ENCODE measurements around the gene GOSR2. TPM values are rescaled to one million over a fixed set of nuclear protein-coding genes. Genes with fewer than 3 reads are reported as not detected.
A peak's percentile ranks its signal among the peaks of the same experiment; 100 is the strongest.
"Not testable (repeated sequence)": the region's sequence is repeated elsewhere in the genome, so short reads cannot be mapped to it uniquely, and the experiment has no call there.

GOSR2 gene
- total and polyA plus RNA-seq, 9 of the 15 experiments (the other 6 are each of a cell fraction or from before 2014, with no cell fraction given): 32.7 to 96.3 (median 48.9) TPM

- TF ChIP-seq ZNF609 (CRISPR knock-in tag; IDR thresholded peaks at IDR 0.05; ENCODE audit: borderline replicate concordance): no peak
- TF ChIP-seq NFE2 (IDR thresholded peaks at IDR 0.05; ENCODE audit: low read depth): no peak
- no peak for TF ChIP-seq ZSCAN29 (IDR thresholded peaks at IDR 0.05)
- no peak for TF ChIP-seq CSDE1 (IDR thresholded peaks at IDR 0.05)
- no peak for TF ChIP-seq ZNF165 (CRISPR knock-in tag; IDR thresholded peaks at IDR 0.05; ENCODE audit: borderline replicate concordance)
Observed at GRCh38 chr17:46917516-46917915, 5.4 kb upstream of the GOSR2 start (continued).

- POLR2A ChIA-PET; CTCF ChIA-PET (ENCODE audit: low intra/inter-chr PET ratio); H3K9me1 ChIP-seq (ENCODE audit: control insufficient read depth, insufficient read depth, low read length); H3K4me2 ChIP-seq (ENCODE audit: insufficient read depth, low read length); H3K9ac ChIP-seq (ENCODE audit: insufficient read depth in 1 of 2, low read depth in 2 of 2, low read length in 2 of 2); H3K27me3 ChIP-seq (ENCODE audit: control insufficient read depth in 2 of 2, insufficient read depth in 2 of 2, low read length in 2 of 2); FAIRE-seq; BruUV-seq (replicated peaks); ATAC-seq; H3K4me3 ChIP-seq; in situ Hi-C loops (cut with MboI); H3K9me3 ChIP-seq (replicated peaks; ENCODE audit: control insufficient read depth, insufficient read depth, low read depth, low read length); H4K20me1 ChIP-seq (replicated peaks; ENCODE audit: control insufficient read depth, insufficient read depth, low read length); intact Hi-C loops (cut with micrococcal nuclease); H3K27ac ChIP-seq (ENCODE audit: extremely low read depth, low read depth, low read length); DNase-seq (ENCODE audit: extremely low read depth in 1 of 4, low spot score in 3 of 4); H2AFZ ChIP-seq (ENCODE audit: low read depth, low read length): not testable (repeated sequence)
- Histone ChIP-seq H3K79me2 (ENCODE audit: control insufficient read depth, insufficient read depth, low read length) (peaks cover 46% of the 10 kb centered on the region), H3K4me1 (replicated peaks in 1 of 2; ENCODE audit: control insufficient read depth in 2 of 2, insufficient read depth in 2 of 2, low read length in 2 of 2) (peaks cover 0 to 11% of the 10 kb centered on the region in 2 experiments; a peak in 3 of 5 replicates), H3K36me3 (ENCODE audit: control insufficient read depth, insufficient read depth, low read length) (peaks cover 15% of the 10 kb centered on the region; the same call in 2 of the 3 replicates)
- 71% methylated on average over 4 of the region's 4 CpGs for WGBS (ENCODE audit: insufficient coverage, low coverage, missing lambda C conversion rate)
- TF ChIP-seq BCOR (IDR thresholded peaks at IDR 0.05) (peak; percentile 80), ZNF146 (CRISPR knock-in tag; IDR thresholded peaks at IDR 0.05; ENCODE audit: unreplicated experiment) (peak; percentile 92), KDM1A (IDR thresholded peaks at IDR 0.05) (peak; percentile 12 to 40; a peak in 2 of 4 replicates), RBM25 (IDR thresholded peaks at IDR 0.05; ENCODE audit: low read depth, low read length, severe bottlenecking) (peak; percentile 39), ADNP (tag; IDR thresholded peaks at IDR 0.05) (peak; percentile 54; the same call in 1 of the 2 replicates)
Observed at GRCh38 chr17:46921962-46922361, 998 bp upstream of the GOSR2 start.
